Naive thymus-derived CD4-positive, alpha-beta T cell (primary cell): Measurements from ENCODE around the gene KDELR1. TPM values are rescaled to one million over a fixed set of nuclear protein-coding genes. Genes with fewer than 3 reads are reported as not detected.

Source experiments
- ATAC-seq: fragments of 150-1000 bp; cut with Tn5 transposase; 2 replicates; pipeline ENCODE4 v1.10.0; 2021; ENCODE audit warnings: mild to moderate bottlenecking, moderate library complexity
- CTCF ChIA-PET: fragments of 350-600 bp; sonication (Branson Sonifier 250); formaldehyde crosslinking; loops from one replicate; lab custom pipeline; 2021; ENCODE audit warnings: antibody characterized with exemption; lab: Charles Lee
- POLR2A ChIA-PET: fragments of 350-600 bp; sonication (Branson Sonifier 250); formaldehyde crosslinking; loops from one replicate; lab custom pipeline; 2021; ENCODE audit warnings: antibody characterized with exemption, inconsistent platforms; lab: Charles Lee
- DNase-seq, 9 donors: peaks; one replicate each; pipeline versions ENCODE4 v3.0.0 to v3.0.0-alpha.2; 2020 to 2022; ENCODE audit warnings: mixed read lengths in 1 of 9
- H3K27ac ChIP-seq: one replicate; pipeline ENCODE4 v1.7.0; 2013; ENCODE audit warnings: mild to moderate bottlenecking, low read depth, low read length, moderate library complexity
- H3K27me3 ChIP-seq, 2 donors: one replicate each; pipeline ENCODE4 v1.7.0; 2013; ENCODE audit warnings: low read length in 2 of 2, mild to moderate bottlenecking in 2 of 2, moderate library complexity in 2 of 2; ENCODE audit not compliant: control insufficient read depth in 2 of 2, insufficient read depth in 2 of 2
- H3K36me3 ChIP-seq, 3 experiments: 1 replicate in 2 of 3; 2 replicates in 1 of 3; pipeline ENCODE4 v1.7.0; 2013; ENCODE audit warnings: low read length in 3 of 3, mild to moderate bottlenecking in 3 of 3, moderate library complexity in 1 of 3; ENCODE audit not compliant: insufficient read depth in 3 of 3, control insufficient read depth in 2 of 3
- H3K4me1 ChIP-seq, 2 donors: one replicate each; pipeline ENCODE4 v1.7.0; 2013; ENCODE audit warnings: low read length in 2 of 2, mild to moderate bottlenecking in 2 of 2, moderate library complexity in 1 of 2; ENCODE audit not compliant: control insufficient read depth in 2 of 2, insufficient read depth in 2 of 2
- H3K4me3 ChIP-seq: 2 replicates; pipeline ENCODE4 v1.7.0; 2013; ENCODE audit warnings: mild to moderate bottlenecking, low read length
- H3K9me3 ChIP-seq, 3 experiments: 1 replicate in 2 of 3; 2 replicates in 1 of 3; pipeline ENCODE4 v1.7.0; 2013; ENCODE audit warnings: low read length in 3 of 3; ENCODE audit not compliant: control insufficient read depth in 2 of 3
- H3K27ac Mint-ChIP-seq, 9 donors: one replicate each; pipeline ENCODE4 v1.8.0; 2020 to 2022; ENCODE audit warnings: mixed read lengths in 9 of 9, mild to moderate bottlenecking in 8 of 9, moderate library complexity in 5 of 9, inconsistent platforms in 2 of 9
- H3K27me3 Mint-ChIP-seq, 5 donors: one replicate each; pipeline ENCODE4 v1.8.0; 2021 to 2022; ENCODE audit warnings: mixed read lengths in 5 of 5, mild to moderate bottlenecking in 1 of 5
- H3K36me3 Mint-ChIP-seq, 5 donors: one replicate each; pipeline ENCODE4 v1.8.0; 2020 to 2022; ENCODE audit warnings: mixed read lengths in 5 of 5, mild to moderate bottlenecking in 3 of 5, inconsistent platforms in 1 of 5
- H3K4me1 Mint-ChIP-seq, 7 donors: one replicate each; pipeline ENCODE4 v1.8.0; 2020 to 2022; ENCODE audit warnings: mixed read lengths in 7 of 7, mild to moderate bottlenecking in 3 of 7, inconsistent platforms in 1 of 7
- H3K4me3 Mint-ChIP-seq, 10 donors: one replicate each; pipeline ENCODE4 v1.8.0; 2020 to 2022; ENCODE audit warnings: mild to moderate bottlenecking in 10 of 10, mixed read lengths in 10 of 10, moderate library complexity in 6 of 10, inconsistent platforms in 2 of 10
- H3K9me3 Mint-ChIP-seq, 11 donors: one replicate each; pipeline ENCODE4 v1.8.0; 2020 to 2022; ENCODE audit warnings: mixed read lengths in 11 of 11, mild to moderate bottlenecking in 4 of 11, inconsistent platforms in 1 of 11, moderate library complexity in 1 of 11
- intact Hi-C, 2 donors: fragments of 100-400 bp; cut with micrococcal nuclease; formaldehyde crosslinking; loops; one replicate each; pipeline ENCODE4 v1.15.1; 2023
- polyA plus RNA-seq, 2 donors: library from polyadenylated mRNA; unstranded; fragments of 300-500 nt; fragmentation: Illumina TruSeq; gene quantifications; one replicate each; pipeline ENCODE4 v1.2.3, GENCODE V29; 2021
- total RNA-seq, 6 experiments: library from RNA in 5 of 6; stranded (reverse) in 5 of 6; gene quantifications; 1 replicate in 5 of 6; 2 replicates in 1 of 6; pipeline ENCODE4 v1.2.3 and lab custom pipeline; 2021 to 2026

KDELR1 gene
- total and polyA plus RNA-seq, 7 experiments from 2014 or later = 22.2 to 73.9 (median 51.2) TPM

- H3K27ac Mint-ChIP-seq = peak overlapping the region in 6 of 9 donors; percentile 6 to 93 (median 74)
- H3K27me3 ChIP-seq = no peaks in the 10 kb centered on the region
- H3K9me3 ChIP-seq = no peaks in the 10 kb centered on the region
- peaks cover 0 to 5% of the 10 kb centered on the region in 2 donors for H3K4me1 ChIP-seq
- peak overlapping the region; percentile 60 to 90 (median 80) for H3K4me3 Mint-ChIP-seq
- ChIA-PET CTCF (no interaction called here), POLR2A (no interaction called here)
- no peak overlapping the region for H3K27ac ChIP-seq
- ATAC-seq (peak; percentile 79), DNase-seq (peak; percentile 44 to 77 (median 64))
- H3K36me3 ChIP-seq = no peaks in the 10 kb centered on the region
- peaks cover 12 to 30% (median 22%) of the 10 kb centered on the region in 7 donors for H3K4me1 Mint-ChIP-seq
- H3K9me3 Mint-ChIP-seq = no peaks in the 10 kb centered on the region
- intact Hi-C loops = loop anchor here (1.0 to 2.0 kb wide), 2 partner anchors 25 to 26 kb away; partner anchors contain the start of gene GRWD1 (in 2 of the 2)
- H3K36me3 Mint-ChIP-seq = no peaks in the 10 kb centered on the region
- peak overlapping the region; percentile 15 for H3K4me3 ChIP-seq
- H3K27me3 Mint-ChIP-seq = peaks cover 0 to 22% (median 5%) of the 10 kb centered on the region in 5 donors
Measured at GRCh38 chr19:48419158-48419920, 28.0 kb upstream of the KDELR1 start.

- Histone ChIP-seq H3K36me3 (no peaks in the 10 kb centered on the region), H3K27ac (no peak overlapping the region), H3K9me3 (no peaks in the 10 kb centered on the region), H3K27me3 (no peaks in the 10 kb centered on the region), H3K4me3 (no peak overlapping the region), H3K4me1 (peaks cover 0 to 7% of the 10 kb centered on the region in 2 donors)
- Mint-ChIP-seq H3K9me3 (no peaks in the 10 kb centered on the region), H3K4me1 (peaks cover 12 to 38% (median 28%) of the 10 kb centered on the region in 7 donors), H3K36me3 (no peaks in the 10 kb centered on the region), H3K4me3 (peak overlapping the region in 8 of 10 donors; percentile 70 to 90 (median 80)), H3K27ac (peak overlapping the region in 5 of 9 donors; percentile 4 to 93 (median 38)), H3K27me3 (peaks cover 0 to 29% (median 5%) of the 10 kb centered on the region in 5 donors)
- intact Hi-C loops = loop anchor here (1.0 to 2.0 kb wide), 2 partner anchors 26 to 27 kb away; partner anchors contain the start of gene GRWD1 (in 2 of the 2)
- CTCF ChIA-PET = no interaction called here
- no peak for DNase-seq
- POLR2A ChIA-PET = no interaction called here
- ATAC-seq = no peak
Measured at GRCh38 chr19:48418317-48419064, 27.1 kb upstream of the KDELR1 start.

- POLR2A ChIA-PET = no interaction called here
- Histone ChIP-seq H3K4me1 (peaks cover 0 to 7% of the 10 kb centered on the region in 2 donors), H3K36me3 (no peaks in the 10 kb centered on the region), H3K27me3 (no peaks in the 10 kb centered on the region), H3K9me3 (no peaks in the 10 kb centered on the region), H3K27ac (no peak overlapping the region), H3K4me3 (no peak overlapping the region)
- ATAC-seq = no peak
- Mint-ChIP-seq H3K9me3 (no peaks in the 10 kb centered on the region), H3K4me3 (no peak overlapping the region), H3K4me1 (peaks cover 12 to 38% (median 29%) of the 10 kb centered on the region in 7 donors), H3K27ac (peak overlapping the region in 1 of 9 donors; percentile 76), H3K36me3 (no peaks in the 10 kb centered on the region), H3K27me3 (peaks cover 0 to 33% (median 0%) of the 10 kb centered on the region in 5 donors)
- intact Hi-C loops = no loop called here
- no peak for DNase-seq
- CTCF ChIA-PET = no interaction called here
Measured at GRCh38 chr19:48417421-48417820, 26.1 kb upstream of the KDELR1 start.

GRCh38 chr19:48415806-48416221 lies 24.5 kb upstream of the KDELR1 start:
- intact Hi-C loops = loop anchor here (1.0 to 2.0 kb wide), 7 partner anchors 17 to 77 kb away; partner anchors contain the start of genes CYTH2 (in 2 of the 2), GRWD1 (in 1 of the 2), KDELR1 (in 1 of the 2) and SYNGR4 (in 1 of the 2)
- Histone ChIP-seq H3K27me3 (no peaks in the 10 kb centered on the region), H3K4me3 (peak overlapping the region; percentile 16), H3K36me3 (no peaks in the 10 kb centered on the region), H3K9me3 (no peaks in the 10 kb centered on the region), H3K27ac (no peak overlapping the region), H3K4me1 (peaks cover 0 to 7% of the 10 kb centered on the region in 2 donors)
- ATAC-seq (no peak), DNase-seq (no peak)
- Mint-ChIP-seq H3K9me3 (no peaks in the 10 kb centered on the region), H3K36me3 (no peaks in the 10 kb centered on the region), H3K27ac (peak overlapping the region in 1 of 9 donors; percentile 51), H3K27me3 (peaks cover 0 to 35% (median 0%) of the 10 kb centered on the region in 5 donors), H3K4me1 (peaks cover 12 to 38% (median 29%) of the 10 kb centered on the region in 7 donors), H3K4me3 (peak overlapping the region in 9 of 10 donors; percentile 39 to 88 (median 84))
- ChIA-PET CTCF (no interaction called here), POLR2A (no interaction called here)

- H3K27ac Mint-ChIP-seq = peak overlapping the region in 1 of 9 donors; percentile 51
- no peaks in the 10 kb centered on the region for H3K9me3 Mint-ChIP-seq
- ChIA-PET POLR2A (interaction anchor here (0.8 to 1.8 kb wide), 3 partner anchors 11 to 40 kb away, joined by 3 to 6 read pairs (median 4); partner anchors contain the start of gene KDELR1), CTCF (no interaction called here)
- no peaks in the 10 kb centered on the region for H3K36me3 Mint-ChIP-seq
- H3K27ac ChIP-seq = no peak overlapping the region
- no peaks in the 10 kb centered on the region for H3K9me3 ChIP-seq
- H3K4me3 ChIP-seq = peak overlapping the region; percentile 41
- DNase-seq = peak; percentile 37 to 80 (median 53)
- no peaks in the 10 kb centered on the region for H3K36me3 ChIP-seq
- H3K4me1 ChIP-seq = peaks cover 0 to 7% of the 10 kb centered on the region in 2 donors
- peaks cover 12 to 38% (median 29%) of the 10 kb centered on the region in 7 donors for H3K4me1 Mint-ChIP-seq
- intact Hi-C loops = loop anchor here (1.0 to 2.0 kb wide), 7 partner anchors 17 to 77 kb away; partner anchors contain the start of genes CYTH2 (in 2 of the 2), GRWD1 (in 1 of the 2), KDELR1 (in 1 of the 2) and SYNGR4 (in 1 of the 2)
- peak overlapping the region in 9 of 10 donors; percentile 21 to 88 (median 84) for H3K4me3 Mint-ChIP-seq
- H3K27me3 ChIP-seq = no peaks in the 10 kb centered on the region
- ATAC-seq = peak; percentile 91
- peaks cover 0 to 38% (median 0%) of the 10 kb centered on the region in 5 donors for H3K27me3 Mint-ChIP-seq
Measured at GRCh38 chr19:48415395-48415794, 24.0 kb upstream of the KDELR1 start.
